SK-N-SH (cell line): Measurements from ENCODE around the gene UBA1. TPM values are rescaled to one million over a fixed set of nuclear protein-coding genes. Genes with fewer than 3 reads are reported as not detected.

Experiments used
- CTCF ChIA-PET: fragments of 300-600, 350-600 bp; formaldehyde crosslinking; extraction: SDS; loops from one replicate; lab custom pipeline; 2021; lab: Yijun Ruan, JAX
- POLR2A ChIA-PET: fragments of 350-600 bp; sonication (Branson Sonifier 250); formaldehyde crosslinking; extraction: SDS; loops from one replicate; lab custom pipeline; 2020; ENCODE audit warnings: antibody characterized with exemption, inconsistent platforms; lab: Yijun Ruan, JAX
- DNase-seq: peaks from one replicate; pipeline ENCODE4 v3.0.0; 2012
- H2AFZ ChIP-seq: fragments of 200-600 bp; sonication (generic); 2 replicates; pipeline ENCODE4 v1.8.1; 2016; ENCODE audit warnings: antibody characterized with exemption, mild to moderate bottlenecking, low read depth
- H3F3A ChIP-seq: fragments of 200-600 bp; sonication (generic); replicated peaks from 2 replicates; pipeline ENCODE3; 2016; ENCODE audit warnings: antibody characterized with exemption, mild to moderate bottlenecking; ENCODE audit not compliant: insufficient read depth
- H3K27ac ChIP-seq, 2 experiments: fragments of 200-500 bp in 1 of 2; fragments of 200-600 bp in 1 of 2; sonication (Bioruptor generic) in 1 of 2; sonication (generic), shearing (Covaris generic) in 1 of 2; 2 replicates each; pipeline versions ENCODE4 v1.5.1 to v1.6.1; 2014 to 2016; ENCODE audit warnings: low read depth in 2 of 2, inconsistent platforms in 1 of 2, low read length in 1 of 2, mild to moderate bottlenecking in 1 of 2, mixed read lengths in 1 of 2
- H3K27me3 ChIP-seq: fragments of 200-600 bp; sonication (generic), shearing (Covaris generic); 2 replicates; pipeline ENCODE4 v1.6.1; 2016; ENCODE audit warnings: mixed run types; ENCODE audit not compliant: insufficient read depth
- H3K36me3 ChIP-seq, 2 experiments: fragments of 200-500 bp in 1 of 2; fragments of 200-600 bp in 1 of 2; sonication (Bioruptor generic) in 1 of 2; sonication (generic) in 1 of 2; replicated peaks in 1 of 2; 2 replicates each; pipeline versions ENCODE3 to v1.5.1; 2014 to 2016; ENCODE audit warnings: low read length in 1 of 2, mild to moderate bottlenecking in 1 of 2; ENCODE audit not compliant: insufficient read depth in 2 of 2, control insufficient read depth in 1 of 2
- H3K4me1 ChIP-seq, 2 experiments: fragments of 200-500 bp in 1 of 2; fragments of 200-600 bp in 1 of 2; sonication (Bioruptor generic) in 1 of 2; sonication (generic), shearing (Covaris generic) in 1 of 2; 2 replicates each; pipeline versions ENCODE4 v1.5.1 to v1.6.1; 2014 to 2016; ENCODE audit warnings: low read depth in 1 of 2, low read length in 1 of 2, mixed run types in 1 of 2; ENCODE audit not compliant: insufficient read depth in 2 of 2, control insufficient read depth in 1 of 2
- H3K4me2 ChIP-seq: fragments of 200-600 bp; sonication (generic), shearing (Covaris generic); 2 replicates; pipeline ENCODE4 v1.6.1; 2017; ENCODE audit warnings: mixed run types
- H3K4me3 ChIP-seq, 2 experiments: fragments of 200-500 bp in 1 of 2; fragments of 200-600 bp in 1 of 2; sonication (Bioruptor generic) in 1 of 2; sonication (generic), shearing (Covaris generic) in 1 of 2; 2 replicates each; pipeline versions ENCODE4 v1.5.1 to v1.8.1; 2014 to 2016; ENCODE audit warnings: low read depth in 2 of 2, inconsistent platforms in 1 of 2, low read length in 1 of 2, mild to moderate bottlenecking in 1 of 2, mixed read lengths in 1 of 2, moderate library complexity in 1 of 2
- H3K79me2 ChIP-seq: fragments of 200-600 bp; sonication (generic); 2 replicates; pipeline ENCODE4 v1.8.1; 2017; ENCODE audit warnings: mild to moderate bottlenecking; ENCODE audit not compliant: insufficient read depth
- H3K9ac ChIP-seq: fragments of 200-600 bp; sonication (generic); 2 replicates; pipeline ENCODE4 v1.6.1; 2017; ENCODE audit warnings: mixed run types
- H3K9me2 ChIP-seq: fragments of 200-600 bp; sonication (generic); 2 replicates; pipeline ENCODE4 v1.6.1; 2017; ENCODE audit warnings: mixed run types
- H3K9me3 ChIP-seq: fragments of 200-600 bp; sonication (generic); 2 replicates; pipeline ENCODE4 v1.6.1; 2017; ENCODE audit warnings: mixed run types, mild to moderate bottlenecking, moderate library complexity
- H4K20me1 ChIP-seq: fragments of 200-600 bp; sonication (generic); 2 replicates; pipeline ENCODE4 v1.6.1; 2017; ENCODE audit warnings: mild to moderate bottlenecking, mixed run types; ENCODE audit not compliant: insufficient read depth
- CHD2 ChIP-seq: fragments of 150-350 bp; IDR thresholded peaks from 2 replicates; pipeline ENCODE4 v1.6.1; 2018; ENCODE audit warnings: low read length; ENCODE audit not compliant: partially characterized antibody
- CTCF ChIP-seq: fragments of 200-600 bp; sonication (generic); IDR thresholded peaks from 2 replicates; pipeline ENCODE4 v1.6.1; 2017; ENCODE audit warnings: antibody characterized with exemption, mild to moderate bottlenecking, moderate library complexity
- ELF1 ChIP-seq: IDR thresholded peaks from 2 replicates; pipeline ENCODE4 v1.4.0; 2012
- FOXM1 ChIP-seq: IDR thresholded peaks from 2 replicates; pipeline ENCODE4 v1.4.0; 2012; ENCODE audit warnings: low read depth, mild to moderate bottlenecking
- GATA2 ChIP-seq: sonication (generic); formaldehyde crosslinking; IDR thresholded peaks from 2 replicates; pipeline ENCODE4 v1.5.0; 2020; ENCODE audit warnings: mild to moderate bottlenecking, missing genetic modification reagents
- NFIC ChIP-seq: IDR thresholded peaks from 2 replicates; pipeline ENCODE4 v1.4.0; 2012; ENCODE audit warnings: borderline replicate concordance
- NRF1 ChIP-seq: IDR thresholded peaks from 2 replicates; pipeline ENCODE4 v1.6.1; 2012; ENCODE audit warnings: low read depth, mild to moderate bottlenecking, low read length
- PBX3 ChIP-seq: IDR thresholded peaks from 2 replicates; pipeline ENCODE4; 2012
- RFX5 ChIP-seq: IDR thresholded peaks from 2 replicates; pipeline ENCODE4 v1.6.1; 2012; ENCODE audit warnings: mild to moderate bottlenecking, improper control_type of control experiment, low read length
- USF2 ChIP-seq: fragments of 150-350 bp; IDR thresholded peaks from 2 replicates; pipeline ENCODE4 v1.6.1; 2017; ENCODE audit warnings: antibody characterized with exemption, low read length, low read depth, borderline replicate concordance
- WGBS: methylation state at CpG from one replicate; pipeline ENCODE4 v1.1.6; 2017; ENCODE audit warnings: low lambda C conversion rate; 5-methylcytosine and 5-hydroxymethylcytosine counted together
- polyA plus RNA-seq, 3 experiments: library from polyadenylated mRNA; depleted of rRNA; stranded (reverse); fragments of >200 nt; gene quantifications; 2 replicates each; pipeline ENCODE4 v1.2.3, GENCODE V29; 2012

UBA1 gene
- polyA plus RNA-seq, 1 of the 3 experiments (the other 2 are of a cell fraction) = 283 TPM

- TF ChIP-seq PBX3 (peak; percentile 55), NFIC (no peak), CHD2 (no peak), GATA2 (CRISPR knock-in tag) (no peak), CTCF (peak; percentile 63), USF2 (no peak), RFX5 (peak; percentile 38; the same call in 1 of the 2 replicates)
Observed at GRCh38 chrX:47144626-47145394, 48.8 kb upstream of the UBA1 start, which contains the start of the genes NDUFB11 and RBM10 (continued).

GRCh38 chrX:47145395-47146120 is 48.1 kb upstream of the UBA1 start:
- Histone ChIP-seq H2AFZ (peak overlapping the region; percentile 71; the same call in 1 of the 2 replicates), H3K27ac (peak overlapping the region; percentile 94 to 98), H3K4me3 (peak overlapping the region; percentile 57 to 77), H3K9me2 (no peaks in the 10 kb centered on the region), H3K9me3 (no peaks in the 10 kb centered on the region), H3F3A (peaks cover 4% of the 10 kb centered on the region), H3K27me3 (no peaks in the 10 kb centered on the region), H3K4me2 (peak overlapping the region; percentile 87), H4K20me1 (peaks cover 21% of the 10 kb centered on the region), H3K79me2 (peaks cover 67% of the 10 kb centered on the region), H3K36me3 (peaks cover 0 to 2% of the 10 kb centered on the region in 2 experiments), H3K4me1 (peaks cover 0 to 14% of the 10 kb centered on the region in 2 experiments; a peak in 1 of 4 replicates), H3K9ac (peak overlapping the region; percentile 92)
- ChIA-PET CTCF (interaction anchor here (1.0 to 1.5 kb wide), 5 partner anchors 11 to 238 kb away, joined by 3 to 9 read pairs (median 4); partner anchors contain the start of gene UBA1), POLR2A (interaction anchor here (0.7 to 2.9 kb wide), 4 partner anchors 17 to 309 kb away, joined by 3 to 19 read pairs (median 4); partner anchors contain the start of gene RP2)
- no peak for TF ChIP-seq RFX5
- TF ChIP-seq ELF1 = no peak
- 0 out of 2 replicates have a peak, but pooled peaks have one; percentile 27 for TF ChIP-seq NRF1
- TF ChIP-seq USF2 = no peak
- TF ChIP-seq FOXM1 = no peak
- 34% methylated on average over 36 of the region's 39 CpGs for WGBS
- peak; percentile 71 for DNase-seq
